Activated CD8-positive, alpha-beta T cell treated with anti-CD3 and anti-CD28 coated beads, Interleukin-2, amount 10 ng/mL, durations not matched to agents 7 days and 5 days (primary cell): ENCODE data around the gene CD164L2. TPM values are rescaled to one million over a fixed set of nuclear protein-coding genes. Genes with fewer than 3 reads are reported as not detected.
"Not testable (repeated sequence)": the region's sequence is repeated elsewhere in the genome, so short reads cannot be mapped to it uniquely, and the experiment has no call there.

Experiments used
- ATAC-seq: fragments of 150-1000 bp; cut with Tn5 transposase; one replicate; pipeline ENCODE4 v1.10.0; 2021; ENCODE audit warnings: moderate library complexity
- CTCF ChIA-PET: fragments of 350-600 bp; sonication (Branson Sonifier 250); formaldehyde crosslinking; loops from one replicate; lab custom pipeline; 2021; ENCODE audit warnings: antibody characterized with exemption; lab: Charles Lee
- POLR2A ChIA-PET: fragments of 350-600 bp; sonication (Branson Sonifier 250); formaldehyde crosslinking; loops from one replicate; lab custom pipeline; 2021; ENCODE audit warnings: antibody characterized with exemption; lab: Charles Lee
- DNase-seq: peaks from one replicate; pipeline ENCODE4 v3.0.0-alpha.2; 2020
- H3K27ac Mint-ChIP-seq: one replicate; pipeline ENCODE4 v1.8.0; 2021; ENCODE audit warnings: mild to moderate bottlenecking, mixed read lengths
- H3K27me3 Mint-ChIP-seq: one replicate; pipeline ENCODE4 v1.8.0; 2021; ENCODE audit warnings: low read depth, mixed read lengths
- H3K36me3 Mint-ChIP-seq: one replicate; pipeline ENCODE4 v1.8.0; 2021; ENCODE audit warnings: low read depth, mixed read lengths
- H3K4me1 Mint-ChIP-seq: one replicate; pipeline ENCODE4 v1.8.0; 2021; ENCODE audit warnings: low read depth, mixed read lengths
- H3K4me3 Mint-ChIP-seq: one replicate; pipeline ENCODE4 v1.8.0; 2021; ENCODE audit warnings: mild to moderate bottlenecking, mixed read lengths
- H3K9me3 Mint-ChIP-seq: one replicate; pipeline ENCODE4 v1.8.0; 2022; ENCODE audit warnings: mixed read lengths; ENCODE audit not compliant: insufficient read depth
- total RNA-seq, 2 experiments: library from RNA; stranded (reverse); gene quantifications; one replicate each; pipeline ENCODE4 v1.2.3, GENCODE V29; 2021

CD164L2 gene
- not detected for total RNA-seq

GRCh38 chr1:27383039-27383605, at the start of gene CD164L2:
Gene CD164L2 (minus strand): TSS chr1:27383333. CDS start chr1:27383239, 94 bp downstream.
- ATAC-seq (peak; percentile 67), DNase-seq (peak; percentile 65)
- H3K27me3 Mint-ChIP-seq: peaks cover 12% of the 10 kb centered on the region
- POLR2A ChIA-PET: no interaction called here
- H3K27ac Mint-ChIP-seq: no peak within 1 kb of the TSS
- H3K4me1 Mint-ChIP-seq: no peaks in the 10 kb centered on the region
- H3K9me3 Mint-ChIP-seq: no peaks in the 10 kb centered on the region
- CTCF ChIA-PET: interaction anchor here (0.8 to 6.7 kb wide), 5 partner anchors 8 to 87 kb away, joined by 4 to 60 read pairs (median 7); no protein-coding TSS in a partner anchor
- H3K36me3 Mint-ChIP-seq: no peaks in the 10 kb centered on the region
- H3K4me3 Mint-ChIP-seq: no peak within 1 kb of the TSS

DNA sequence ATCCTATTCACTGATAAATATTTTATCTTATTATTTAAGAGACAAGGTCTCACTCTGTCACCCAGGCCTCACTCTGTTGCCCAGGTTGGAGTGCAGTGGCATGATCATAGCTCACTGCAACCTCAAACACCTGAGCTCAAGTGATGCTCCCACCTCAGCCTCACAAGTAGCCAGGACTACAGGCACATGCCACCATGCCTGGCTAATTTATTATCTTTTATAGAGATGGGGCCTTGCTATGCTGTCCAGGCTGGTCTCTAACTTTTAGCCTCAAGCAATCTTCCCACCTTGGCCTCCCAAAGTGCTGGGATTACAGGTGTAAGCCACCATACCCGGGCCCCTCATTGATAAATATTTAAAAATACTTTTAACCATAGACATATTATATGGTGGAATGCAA, 49.6 kb upstream of the CD164L2 start:
- Mint-ChIP-seq H3K36me3 (peaks cover 32% of the 10 kb centered on the region), H3K4me1 (peaks cover 71% of the 10 kb centered on the region)
- ATAC-seq, H3K9me3 Mint-ChIP-seq, H3K4me3 Mint-ChIP-seq, H3K27me3 Mint-ChIP-seq, CTCF ChIA-PET, DNase-seq, H3K27ac Mint-ChIP-seq, POLR2A ChIA-PET: not testable (repeated sequence)

DNA sequence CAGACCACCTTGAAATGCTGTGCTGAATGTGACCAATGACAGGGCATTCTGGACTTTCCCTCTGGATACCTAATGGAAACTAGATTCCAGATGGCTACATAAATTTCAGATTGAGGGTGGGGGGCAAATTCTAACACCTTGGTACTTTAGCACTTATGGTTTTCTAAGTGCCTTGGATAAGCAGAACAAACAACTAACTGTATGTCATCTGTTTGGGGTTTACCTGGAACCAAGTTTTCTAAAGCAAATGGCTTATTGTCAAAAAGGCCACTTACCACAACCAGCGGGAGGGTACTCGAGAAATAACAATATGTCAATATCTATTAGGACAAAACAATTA, 48.4 kb upstream of the CD164L2 start:
- DNase-seq: no peak
- H3K27ac Mint-ChIP-seq: peak overlapping the region; percentile 70
- peaks cover 39% of the 10 kb centered on the region for H3K36me3 Mint-ChIP-seq
- H3K27me3 Mint-ChIP-seq: no peaks in the 10 kb centered on the region
- ATAC-seq: peak; percentile 7
- H3K9me3 Mint-ChIP-seq: no peaks in the 10 kb centered on the region
- no peak overlapping the region for H3K4me3 Mint-ChIP-seq
- ChIA-PET POLR2A (no interaction called here), CTCF (interaction anchor here (1.0 kb wide), 1 partner anchor 10 kb away, joined by 3 read pairs; no protein-coding TSS in a partner anchor)
- peaks cover 62% of the 10 kb centered on the region for H3K4me1 Mint-ChIP-seq

- H3K36me3 Mint-ChIP-seq: peaks cover 42% of the 10 kb centered on the region
- peak; percentile 44 for DNase-seq
- peak; percentile 78 for ATAC-seq
- no peaks in the 10 kb centered on the region for H3K9me3 Mint-ChIP-seq
- POLR2A ChIA-PET: interaction anchor here (0.6 to 1.5 kb wide), 2 partner anchors 30 to 59 kb away, joined by 3 to 10 read pairs; partner anchors contain the start of gene WASF2
- H3K27me3 Mint-ChIP-seq: no peaks in the 10 kb centered on the region
- H3K4me1 Mint-ChIP-seq: peaks cover 56% of the 10 kb centered on the region
- peak overlapping the region; percentile 70 for H3K27ac Mint-ChIP-seq
- H3K4me3 Mint-ChIP-seq: peak overlapping the region; percentile 47
- CTCF ChIA-PET: interaction anchor here (1.0 to 3.9 kb wide), 11 partner anchors 8 to 232 kb away, joined by 3 to 22 read pairs (median 5); no protein-coding TSS in a partner anchor
These were observed 47.9 kb upstream of the CD164L2 start for GRCh38 chr1:27430903-27431600.

GRCh38 chr1:27429029-27429425, 45.9 kb upstream of the CD164L2 start:
- Mint-ChIP-seq H3K4me3 (peak overlapping the region; percentile 69), H3K9me3 (no peaks in the 10 kb centered on the region), H3K27me3 (no peaks in the 10 kb centered on the region), H3K27ac (peak overlapping the region; percentile 69), H3K36me3 (peaks cover 44% of the 10 kb centered on the region), H3K4me1 (peaks cover 52% of the 10 kb centered on the region)
- ATAC-seq (no peak), DNase-seq (no peak)
- POLR2A ChIA-PET: interaction anchor here (0.8 kb wide), 1 partner anchor 357 kb away, joined by 5 read pairs; no protein-coding TSS in a partner anchor
- CTCF ChIA-PET: interaction anchor here (0.6 to 3.9 kb wide), 11 partner anchors 10 to 234 kb away, joined by 3 to 22 read pairs (median 3); partner anchors contain the start of gene WASF2

GRCh38 chr1:27428316-27429028, 45.3 kb upstream of the CD164L2 start:
- H3K4me1 Mint-ChIP-seq: peaks cover 54% of the 10 kb centered on the region
- DNase-seq: no peak
- ChIA-PET POLR2A (interaction anchor here (0.6 to 0.8 kb wide), 2 partner anchors 19 to 357 kb away, joined by 3 to 5 read pairs; no protein-coding TSS in a partner anchor), CTCF (interaction anchor here (0.6 to 4.6 kb wide), 12 partner anchors 10 to 235 kb away, joined by 3 to 22 read pairs (median 3); partner anchors contain the start of gene WASF2)
- peak overlapping the region; percentile 79 for H3K27ac Mint-ChIP-seq
- ATAC-seq: peak; percentile 37
- no peaks in the 10 kb centered on the region for H3K9me3 Mint-ChIP-seq
- H3K36me3 Mint-ChIP-seq: peaks cover 42% of the 10 kb centered on the region
- no peaks in the 10 kb centered on the region for H3K27me3 Mint-ChIP-seq
- H3K4me3 Mint-ChIP-seq: peak overlapping the region; percentile 69

- POLR2A ChIA-PET: no interaction called here
- ATAC-seq: no peak
- Mint-ChIP-seq H3K27ac (peak overlapping the region; percentile 79), H3K4me3 (peak overlapping the region; percentile 69), H3K4me1 (peaks cover 54% of the 10 kb centered on the region), H3K36me3 (peaks cover 42% of the 10 kb centered on the region), H3K27me3 (no peaks in the 10 kb centered on the region), H3K9me3 (no peaks in the 10 kb centered on the region)
- DNase-seq: no peak
- CTCF ChIA-PET: interaction anchor here (0.9 to 4.6 kb wide), 8 partner anchors 9 to 235 kb away, joined by 3 to 22 read pairs (median 5); no protein-coding TSS in a partner anchor
These were observed 44.7 kb upstream of the CD164L2 start for GRCh38 chr1:27427816-27428315.

DNA sequence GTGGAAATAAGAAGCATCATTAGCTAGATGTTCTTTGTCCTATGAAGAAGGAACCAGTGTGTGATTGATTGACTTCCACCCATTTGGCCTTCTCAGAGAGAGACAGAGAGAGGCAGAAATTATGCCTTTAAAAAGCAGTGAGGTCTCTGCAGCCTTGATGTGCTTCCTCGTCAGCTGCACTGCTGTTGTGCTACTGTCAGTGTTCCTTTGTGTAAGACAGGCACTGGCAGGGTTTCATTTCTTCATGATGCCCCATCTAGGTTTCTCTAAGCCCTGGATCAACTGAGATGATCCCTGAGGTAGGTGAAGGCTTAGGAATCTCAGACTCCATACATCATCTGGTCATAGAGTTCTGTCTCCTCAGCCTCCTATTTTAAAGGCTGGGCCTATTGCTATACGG, 44.2 kb upstream of the CD164L2 start:
- ChIA-PET POLR2A (no interaction called here), CTCF (interaction anchor here (0.9 to 4.6 kb wide), 8 partner anchors 9 to 236 kb away, joined by 3 to 22 read pairs (median 5); no protein-coding TSS in a partner anchor)
- Mint-ChIP-seq H3K27ac (no peak overlapping the region), H3K36me3 (peaks cover 44% of the 10 kb centered on the region), H3K27me3 (no peaks in the 10 kb centered on the region), H3K4me1 (peaks cover 58% of the 10 kb centered on the region), H3K9me3 (no peaks in the 10 kb centered on the region), H3K4me3 (no peak overlapping the region)
- DNase-seq (no peak), ATAC-seq (no peak)

DNA sequence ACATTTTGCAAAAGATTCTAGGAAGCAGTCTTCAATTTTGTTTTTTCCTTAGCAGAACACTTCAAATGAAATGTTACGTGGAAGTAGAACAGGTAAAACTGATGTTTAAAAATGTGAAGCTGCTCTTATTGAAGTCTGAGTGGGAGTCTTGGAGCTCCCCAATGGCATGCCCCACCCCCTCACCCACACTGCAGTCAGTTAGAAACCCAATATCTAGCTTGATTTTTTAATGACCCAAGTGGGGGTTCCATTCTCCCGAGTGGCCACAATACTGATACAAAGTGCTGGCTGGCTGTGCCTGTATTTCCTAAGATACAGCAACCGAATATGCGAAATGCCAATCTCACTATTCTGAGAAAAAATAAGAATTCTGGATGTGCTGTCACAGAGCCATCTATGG, 40.6 kb upstream of the CD164L2 start:
- H3K4me3 Mint-ChIP-seq: no peak overlapping the region
- H3K27me3 Mint-ChIP-seq: no peaks in the 10 kb centered on the region
- POLR2A ChIA-PET: interaction anchor here (0.9 kb wide), 1 partner anchor 13 kb away, joined by 3 read pairs; no protein-coding TSS in a partner anchor
- ATAC-seq (no peak), DNase-seq (no peak)
- H3K27ac Mint-ChIP-seq: no peak overlapping the region
- CTCF ChIA-PET: interaction anchor here (0.9 to 2.5 kb wide), 5 partner anchors 23 to 246 kb away, joined by 3 to 9 read pairs (median 3); no protein-coding TSS in a partner anchor
- H3K9me3 Mint-ChIP-seq: no peaks in the 10 kb centered on the region
- H3K36me3 Mint-ChIP-seq: peaks cover 48% of the 10 kb centered on the region
- H3K4me1 Mint-ChIP-seq: peaks cover 45% of the 10 kb centered on the region

DNA sequence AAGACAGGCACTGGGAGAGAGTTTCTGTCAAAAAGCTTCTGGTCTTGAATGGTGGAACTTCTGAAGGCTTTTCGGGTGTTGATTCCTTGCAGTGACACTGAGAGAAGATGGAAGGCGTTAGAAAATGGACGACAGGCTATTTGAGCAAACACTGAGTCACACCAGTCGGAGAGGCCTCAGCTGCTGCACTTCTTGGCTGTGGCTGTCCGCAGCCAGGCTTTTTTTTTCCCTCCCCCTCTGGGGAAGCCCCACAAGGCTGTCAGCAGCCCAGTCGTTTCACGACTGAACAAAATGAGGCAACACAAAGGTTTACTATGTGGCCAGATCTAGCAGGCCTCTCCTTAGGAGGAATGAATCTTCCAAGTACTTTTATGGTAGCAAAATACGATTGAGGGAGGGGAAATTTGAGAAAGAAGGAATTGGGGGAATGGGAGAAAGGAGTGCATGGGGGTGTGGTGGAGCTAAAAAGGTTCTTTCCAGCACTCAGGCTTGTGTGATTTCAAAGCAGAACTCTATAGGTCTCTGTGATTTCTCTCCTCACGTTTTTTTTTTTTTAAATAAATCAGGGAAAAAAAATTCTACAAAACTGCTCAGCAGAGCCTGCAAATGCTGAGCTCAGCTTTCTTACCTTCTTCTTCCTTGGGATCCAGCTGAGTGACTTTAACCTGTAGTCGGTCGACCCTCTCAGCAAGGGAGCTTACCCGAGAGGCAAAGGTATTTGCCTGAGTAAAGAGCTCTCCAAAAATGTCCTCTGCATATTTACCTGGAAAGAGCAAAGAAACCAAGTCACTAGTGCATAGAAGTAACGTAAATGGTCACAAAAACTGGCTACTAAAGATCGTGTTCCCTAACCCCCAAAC, 35.4 kb upstream of the CD164L2 start:
- Mint-ChIP-seq H3K4me1 (peaks cover 36% of the 10 kb centered on the region), H3K4me3 (no peak overlapping the region), H3K27me3 (no peaks in the 10 kb centered on the region), H3K36me3 (peaks cover 54% of the 10 kb centered on the region), H3K27ac (peak overlapping the region; percentile 65), H3K9me3 (no peaks in the 10 kb centered on the region)
- DNase-seq (peak; percentile 47), ATAC-seq (peak; percentile 42)
- ChIA-PET CTCF (interaction anchor here (0.6 to 4.7 kb wide), 10 partner anchors 12 to 672 kb away, joined by 3 to 32 read pairs (median 4); no protein-coding TSS in a partner anchor), POLR2A (no interaction called here)
